Cardiac muscle cell (in vitro differentiated cells and primary cell): Measurements from ENCODE around the gene RASL12. TPM values are rescaled to one million over a fixed set of nuclear protein-coding genes. Genes with fewer than 3 reads are reported as not detected.
A peak's percentile ranks its signal among the peaks of the same experiment; 100 is the strongest.

ENCODE experiments used
- DNase-seq, 2 donors: peaks; one replicate each; pipeline versions ENCODE4 v3.0.0 to v3.0.0-alpha.2; 2010 to 2017; ENCODE audit warnings: low read depth in 1 of 2, low spot score in 1 of 2
- H3K27ac ChIP-seq: fragments of 200-600 bp; sonication (generic); 2 replicates; pipeline ENCODE4 v1.5.1; 2016
- H3K27me3 ChIP-seq: fragments of 200-600 bp; sonication (generic); 2 replicates; pipeline ENCODE4 v1.6.0; 2016; ENCODE audit warnings: control low read depth
- H3K36me3 ChIP-seq: fragments of 200-600 bp; sonication (generic); 2 replicates; pipeline ENCODE4 v1.5.1; 2016; ENCODE audit warnings: control low read depth
- H3K4me1 ChIP-seq: fragments of 200-600 bp; sonication (generic); 2 replicates; pipeline ENCODE4 v1.8.1; 2017; ENCODE audit warnings: low read depth, mild to moderate bottlenecking, mixed run types
- H3K4me3 ChIP-seq: fragments of 200-600 bp; sonication (generic); 2 replicates; pipeline ENCODE4 v1.5.1; 2016; ENCODE audit warnings: mild to moderate bottlenecking
- H3K9me3 ChIP-seq: fragments of 200-600 bp; sonication (generic); 2 replicates; pipeline ENCODE4 v1.5.1; 2017; ENCODE audit warnings: low read depth, mild to moderate bottlenecking, control low read depth
- polyA plus RNA-seq: library from polyadenylated mRNA; unstranded; fragments of >200 nt; fragmentation: Nextera tagmentation; extraction: Ambion mirVana; gene quantifications from 2 replicates; pipeline ENCODE4 v1.2.1, GENCODE V29; 2016
- total RNA-seq: library from RNA; depleted of rRNA; stranded (reverse); fragments of >200 nt; gene quantifications from 2 replicates; pipeline ENCODE4 v1.2.3, GENCODE V29; 2016
- TF ChIP-seq, protein P1 (sequence below): IDR thresholded peaks from 2 replicates; pipeline ENCODE4 v1.5.1; 2012; ENCODE audit warnings: low read depth, mild to moderate bottlenecking, low read length

RASL12 gene, protein sequence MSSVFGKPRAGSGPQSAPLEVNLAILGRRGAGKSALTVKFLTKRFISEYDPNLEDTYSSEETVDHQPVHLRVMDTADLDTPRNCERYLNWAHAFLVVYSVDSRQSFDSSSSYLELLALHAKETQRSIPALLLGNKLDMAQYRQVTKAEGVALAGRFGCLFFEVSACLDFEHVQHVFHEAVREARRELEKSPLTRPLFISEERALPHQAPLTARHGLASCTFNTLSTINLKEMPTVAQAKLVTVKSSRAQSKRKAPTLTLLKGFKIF
- 7.0 and 38.2 TPM in 2 replicates for total RNA-seq
- polyA plus RNA-seq = 4.0 and 28.4 TPM in 2 replicates

DNA sequence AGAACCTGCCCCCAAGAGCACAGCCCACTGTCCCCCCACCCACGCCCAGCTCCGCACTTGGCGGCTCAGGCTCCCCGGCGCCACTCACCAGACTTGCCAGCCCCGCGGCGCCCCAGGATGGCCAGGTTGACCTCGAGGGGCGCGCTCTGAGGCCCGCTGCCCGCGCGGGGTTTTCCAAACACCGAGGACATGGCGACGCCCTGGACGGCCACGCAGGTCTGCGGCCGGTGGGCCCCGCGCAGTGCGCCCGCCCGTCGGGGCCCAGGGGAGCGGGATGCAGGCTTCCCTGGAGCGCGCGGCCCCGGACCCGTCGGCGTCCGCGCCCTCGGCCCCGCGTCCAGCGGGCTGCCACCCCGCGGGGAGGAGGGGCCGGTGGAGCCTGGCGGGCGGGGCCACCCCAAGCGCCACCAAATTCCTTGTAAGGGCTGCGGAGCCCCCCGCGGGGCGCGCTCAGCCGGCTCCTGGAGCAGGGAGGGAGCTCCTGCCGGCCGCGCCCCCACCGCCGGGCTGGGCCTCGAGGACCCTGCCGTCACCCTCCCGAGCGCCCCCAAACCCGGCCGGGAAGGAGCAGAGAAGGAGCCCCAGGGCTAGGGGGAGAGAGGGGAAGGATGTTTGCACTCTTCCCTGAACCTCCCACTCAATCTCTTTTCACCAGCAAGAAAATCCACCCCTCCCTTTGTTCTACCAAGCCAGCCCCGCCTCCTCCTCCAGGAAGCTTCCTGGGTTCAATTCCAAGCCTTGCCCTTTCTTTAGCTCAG is at the start of gene RASL12:
Gene RASL12, minus strand, starts transcription at position 347 of the 758 bp plus-strand sequence. Its CDS starts 156 bp downstream, at position 191.
- TF ChIP-seq, protein P1, sequence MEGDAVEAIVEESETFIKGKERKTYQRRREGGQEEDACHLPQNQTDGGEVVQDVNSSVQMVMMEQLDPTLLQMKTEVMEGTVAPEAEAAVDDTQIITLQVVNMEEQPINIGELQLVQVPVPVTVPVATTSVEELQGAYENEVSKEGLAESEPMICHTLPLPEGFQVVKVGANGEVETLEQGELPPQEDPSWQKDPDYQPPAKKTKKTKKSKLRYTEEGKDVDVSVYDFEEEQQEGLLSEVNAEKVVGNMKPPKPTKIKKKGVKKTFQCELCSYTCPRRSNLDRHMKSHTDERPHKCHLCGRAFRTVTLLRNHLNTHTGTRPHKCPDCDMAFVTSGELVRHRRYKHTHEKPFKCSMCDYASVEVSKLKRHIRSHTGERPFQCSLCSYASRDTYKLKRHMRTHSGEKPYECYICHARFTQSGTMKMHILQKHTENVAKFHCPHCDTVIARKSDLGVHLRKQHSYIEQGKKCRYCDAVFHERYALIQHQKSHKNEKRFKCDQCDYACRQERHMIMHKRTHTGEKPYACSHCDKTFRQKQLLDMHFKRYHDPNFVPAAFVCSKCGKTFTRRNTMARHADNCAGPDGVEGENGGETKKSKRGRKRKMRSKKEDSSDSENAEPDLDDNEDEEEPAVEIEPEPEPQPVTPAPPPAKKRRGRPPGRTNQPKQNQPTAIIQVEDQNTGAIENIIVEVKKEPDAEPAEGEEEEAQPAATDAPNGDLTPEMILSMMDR = no peak
- no peak within 1 kb of the TSS for H3K27ac ChIP-seq
- no peaks in the 10 kb centered on the region for H3K36me3 ChIP-seq
- no peaks in the 10 kb centered on the region for H3K9me3 ChIP-seq
- peaks cover 42% of the 10 kb centered on the region for H3K4me1 ChIP-seq
- H3K27me3 ChIP-seq = no peaks in the 10 kb centered on the region
- peak within 1 kb of the TSS; percentile 24 for H3K4me3 ChIP-seq
- peak in 1 of 2 donors; percentile 47 for DNase-seq

- Histone ChIP-seq H3K27ac (no peak overlapping the region), H3K9me3 (no peaks in the 10 kb centered on the region), H3K4me1 (no peaks in the 10 kb centered on the region), H3K27me3 (no peaks in the 10 kb centered on the region), H3K4me3 (no peak overlapping the region), H3K36me3 (peaks cover 53% of the 10 kb centered on the region)
- TF ChIP-seq, protein P1 = no peak
- no peak for DNase-seq
These were observed 47.8 kb upstream of the RASL12 start for GRCh38 chr15:65115542-65115941.

DNA sequence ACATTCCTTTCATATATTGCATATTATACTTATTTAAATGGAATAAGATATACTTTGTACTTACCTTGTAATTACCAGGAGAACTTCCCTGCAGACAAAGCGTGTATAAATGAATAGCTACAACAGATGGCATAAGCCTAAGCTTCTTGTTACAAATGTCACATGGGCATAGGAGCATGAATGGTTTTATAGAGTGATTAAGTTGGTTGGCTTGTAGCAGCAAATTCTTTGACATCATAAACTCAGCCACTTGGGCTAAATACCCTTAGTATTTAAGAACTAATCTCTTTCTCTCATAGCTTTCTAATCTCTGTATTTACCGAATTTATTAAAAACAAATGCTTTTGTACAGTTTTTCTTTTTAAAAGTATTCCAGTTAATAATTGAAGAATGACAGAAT is 47.3 kb upstream of the RASL12 start, which contains the start of gene UBAP1L:
Gene UBAP1L, minus strand, starts transcription at position 115 of the 400 bp plus-strand sequence. CDS start 8,985 bp downstream, outside the sequence.
- Histone ChIP-seq H3K27ac (no peak within 1 kb of the TSS), H3K36me3 (peaks cover 50% of the 10 kb centered on the region), H3K9me3 (no peaks in the 10 kb centered on the region), H3K4me3 (no peak within 1 kb of the TSS), H3K4me1 (no peaks in the 10 kb centered on the region), H3K27me3 (no peaks in the 10 kb centered on the region)
- TF ChIP-seq, protein P1 = no peak
- DNase-seq = no peak

DNA sequence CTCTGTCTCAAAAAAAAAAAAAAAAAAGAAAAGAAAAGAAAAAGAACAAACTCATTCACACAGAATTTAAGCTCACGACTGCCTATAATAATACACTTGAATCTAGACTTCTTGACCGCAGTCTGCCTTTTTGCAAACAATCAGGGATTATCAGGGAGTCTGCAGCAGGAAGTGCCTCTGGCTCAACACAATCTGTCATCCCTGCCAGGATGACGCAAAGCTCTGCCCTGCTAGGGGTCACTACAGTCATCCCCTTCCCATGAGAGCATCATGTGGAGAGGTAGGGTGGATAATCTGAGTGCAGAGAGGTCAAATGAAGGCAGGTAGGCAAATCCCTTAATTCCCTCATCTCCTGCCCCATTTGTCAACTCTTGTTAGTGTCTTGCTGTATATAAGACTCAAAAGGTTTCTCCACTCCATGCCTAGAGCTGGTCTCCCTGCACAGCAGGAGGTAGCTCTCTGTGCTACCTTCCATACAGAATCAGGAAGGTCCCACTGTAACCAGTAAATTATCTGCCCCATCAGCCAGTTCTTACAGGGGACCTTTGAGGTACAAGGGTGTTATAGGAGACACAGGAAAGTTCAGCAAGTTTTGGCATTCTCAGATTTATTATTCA is 43.0 kb upstream of the RASL12 start:
- no peak overlapping the region for H3K27ac ChIP-seq
- H3K9me3 ChIP-seq = no peaks in the 10 kb centered on the region
- DNase-seq = peak in 1 of 2 donors; percentile 83
- no peak overlapping the region for H3K4me3 ChIP-seq
- H3K4me1 ChIP-seq = no peaks in the 10 kb centered on the region
- H3K27me3 ChIP-seq = no peaks in the 10 kb centered on the region
- H3K36me3 ChIP-seq = peaks cover 25% of the 10 kb centered on the region
- TF ChIP-seq, protein P1 = no peak

DNA sequence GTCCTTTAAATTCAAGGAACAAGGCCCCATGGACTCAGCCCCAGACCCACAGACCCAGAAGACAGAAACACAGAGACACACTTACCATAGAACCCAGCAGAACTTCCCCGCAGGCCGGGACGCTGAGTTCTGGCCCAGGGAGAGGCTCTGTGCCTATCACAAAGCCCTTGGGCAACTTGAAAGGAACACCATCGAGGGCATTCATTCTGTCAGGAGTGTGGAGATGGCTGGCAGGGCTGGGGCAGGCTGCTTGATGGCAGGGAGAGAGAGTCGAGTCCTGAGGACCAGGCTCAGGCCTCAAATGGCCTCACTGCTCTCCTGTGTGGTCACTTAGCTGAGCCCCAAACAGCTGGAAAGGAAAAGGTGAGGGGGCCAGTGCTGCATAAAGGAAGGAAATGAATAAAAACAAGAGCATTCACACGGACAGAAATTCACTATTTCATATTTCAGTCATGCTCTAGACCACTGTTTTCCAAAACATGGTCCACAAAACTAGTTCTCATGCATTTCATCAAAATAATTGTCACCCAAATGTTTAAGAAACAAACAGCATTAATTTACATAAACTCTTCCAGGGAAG is 38.3 kb upstream of the RASL12 start:
- Histone ChIP-seq H3K4me1 (no peaks in the 10 kb centered on the region), H3K27ac (no peak overlapping the region), H3K36me3 (peaks cover 5% of the 10 kb centered on the region), H3K27me3 (peaks cover 9% of the 10 kb centered on the region), H3K4me3 (no peak overlapping the region), H3K9me3 (no peaks in the 10 kb centered on the region)
- no peak for DNase-seq
- TF ChIP-seq, protein P1 = no peak
